ENCODE measurements around the gene PCSK9. TPM values are rescaled to one million over a fixed set of nuclear protein-coding genes. Genes with fewer than 3 reads are reported as not detected.

Gene PCSK9
- total RNA-seq, 1 experiment from 2014 or later: not detected

DNA sequence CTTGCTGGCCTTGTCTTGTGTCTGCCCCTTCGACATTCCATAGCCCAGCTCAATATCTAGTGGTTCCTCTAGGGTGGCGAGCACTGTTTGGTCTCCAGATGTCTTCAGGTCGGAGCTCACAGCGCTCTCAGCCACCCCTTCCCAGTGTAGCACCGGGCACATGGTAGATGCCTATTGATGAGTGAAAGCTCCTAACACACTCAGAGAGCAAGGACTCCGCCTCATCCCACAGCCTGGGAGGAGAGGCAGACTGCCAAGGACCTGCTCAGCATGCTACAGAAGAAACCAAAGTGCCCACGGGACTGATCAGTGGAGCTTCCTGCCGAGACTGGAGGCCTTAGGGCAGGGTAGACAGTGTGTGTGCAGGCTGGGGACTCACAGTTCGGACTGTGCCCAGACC lies 10.9 kb downstream of the PCSK9 start:
- Histone ChIP-seq H3K27me3 (ENCODE audit: low read length) (no peaks in the 10 kb centered on the region), H2AFZ (ENCODE audit: low read length) (no peak overlapping the region), H3K27ac (ENCODE audit: low read length) (no peak overlapping the region), H3K36me3 (ENCODE audit: insufficient read depth, low read length) (no peaks in the 10 kb centered on the region), H4K20me1 (ENCODE audit: insufficient read depth, low read depth, low read length) (no peaks in the 10 kb centered on the region), H3K9ac (ENCODE audit: low read length) (no peak overlapping the region), H3K9me3 (ENCODE audit: low read length) (no peaks in the 10 kb centered on the region), H3K4me1 (ENCODE audit: low read length) (no peaks in the 10 kb centered on the region), H3K4me3 (ENCODE audit: low read length) (no peak overlapping the region), H3K9me2 (replicated peaks; ENCODE audit: insufficient read depth, low read length) (no peaks in the 10 kb centered on the region), H3K79me2 (ENCODE audit: low read length) (no peaks in the 10 kb centered on the region), H3K4me2 (ENCODE audit: low read depth, low read length, poor library complexity, severe bottlenecking) (no peak overlapping the region)
- no peak for DNase-seq

DNA sequence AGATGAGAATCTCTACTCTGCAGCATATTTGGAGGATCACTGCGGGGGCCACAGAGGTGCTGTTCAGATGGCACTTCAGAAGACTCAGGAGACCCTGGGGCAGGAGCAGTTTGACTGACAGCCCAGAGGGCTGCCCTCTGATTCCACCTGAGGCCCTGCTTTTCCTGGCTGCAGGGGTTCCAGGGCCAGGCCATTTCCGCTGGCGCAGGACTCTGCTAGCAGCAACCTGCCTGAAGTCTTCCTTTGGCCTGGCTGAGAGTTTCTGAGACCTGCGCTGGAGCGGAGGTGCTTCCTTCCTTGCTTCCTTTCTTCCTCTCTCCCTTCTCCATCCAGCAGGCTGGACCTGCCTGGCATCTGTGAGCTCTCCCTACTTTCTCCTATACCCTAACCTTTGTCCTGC lies 11.8 kb downstream of the PCSK9 start:
- H3K27me3 ChIP-seq (ENCODE audit: low read length): no peaks in the 10 kb centered on the region
- H3K4me1 ChIP-seq (ENCODE audit: low read length): no peaks in the 10 kb centered on the region
- no peak overlapping the region for H3K4me2 ChIP-seq (ENCODE audit: low read depth, low read length, poor library complexity, severe bottlenecking)
- H3K36me3 ChIP-seq (ENCODE audit: insufficient read depth, low read length): no peaks in the 10 kb centered on the region
- DNase-seq: no peak
- no peaks in the 10 kb centered on the region for H3K79me2 ChIP-seq (ENCODE audit: low read length)
- H3K9me2 ChIP-seq (replicated peaks; ENCODE audit: insufficient read depth, low read length): no peaks in the 10 kb centered on the region
- H2AFZ ChIP-seq (ENCODE audit: low read length): no peak overlapping the region
- no peaks in the 10 kb centered on the region for H4K20me1 ChIP-seq (ENCODE audit: insufficient read depth, low read depth, low read length)
- H3K9ac ChIP-seq (ENCODE audit: low read length): no peak overlapping the region
- H3K4me3 ChIP-seq (ENCODE audit: low read length): no peak overlapping the region
- H3K27ac ChIP-seq (ENCODE audit: low read length): no peak overlapping the region
- H3K9me3 ChIP-seq (ENCODE audit: low read length): no peaks in the 10 kb centered on the region

DNA sequence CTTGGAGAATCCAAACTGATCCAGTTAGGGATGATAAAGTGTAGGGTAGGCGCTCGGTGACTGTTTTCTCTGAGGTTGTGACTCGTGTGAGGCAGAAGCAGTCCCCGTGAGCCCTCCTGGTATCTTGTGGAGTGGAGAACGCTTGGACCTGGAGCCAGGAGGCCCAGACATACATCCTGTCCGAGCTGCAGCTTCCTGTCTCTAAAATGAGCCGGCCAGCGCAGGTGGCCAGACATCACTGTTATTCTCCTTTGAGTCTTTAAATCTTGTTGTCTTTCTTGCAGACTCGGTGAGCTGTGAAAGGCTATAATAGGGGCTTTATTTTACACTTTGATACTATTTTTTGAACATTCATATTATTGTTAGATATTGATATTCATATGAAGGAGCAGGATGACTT lies 12.3 kb downstream of the PCSK9 start:
- Histone ChIP-seq H4K20me1 (ENCODE audit: insufficient read depth, low read depth, low read length) (no peaks in the 10 kb centered on the region), H3K9ac (ENCODE audit: low read length) (no peak overlapping the region), H3K9me2 (replicated peaks; ENCODE audit: insufficient read depth, low read length) (no peaks in the 10 kb centered on the region), H3K27me3 (ENCODE audit: low read length) (no peaks in the 10 kb centered on the region), H3K79me2 (ENCODE audit: low read length) (no peaks in the 10 kb centered on the region), H3K4me3 (ENCODE audit: low read length) (no peak overlapping the region), H3K9me3 (ENCODE audit: low read length) (no peaks in the 10 kb centered on the region), H3K36me3 (ENCODE audit: insufficient read depth, low read length) (no peaks in the 10 kb centered on the region), H2AFZ (ENCODE audit: low read length) (no peak overlapping the region), H3K27ac (ENCODE audit: low read length) (no peak overlapping the region), H3K4me2 (ENCODE audit: low read depth, low read length, poor library complexity, severe bottlenecking) (no peak overlapping the region), H3K4me1 (ENCODE audit: low read length) (no peaks in the 10 kb centered on the region)
- no peak for DNase-seq

DNA sequence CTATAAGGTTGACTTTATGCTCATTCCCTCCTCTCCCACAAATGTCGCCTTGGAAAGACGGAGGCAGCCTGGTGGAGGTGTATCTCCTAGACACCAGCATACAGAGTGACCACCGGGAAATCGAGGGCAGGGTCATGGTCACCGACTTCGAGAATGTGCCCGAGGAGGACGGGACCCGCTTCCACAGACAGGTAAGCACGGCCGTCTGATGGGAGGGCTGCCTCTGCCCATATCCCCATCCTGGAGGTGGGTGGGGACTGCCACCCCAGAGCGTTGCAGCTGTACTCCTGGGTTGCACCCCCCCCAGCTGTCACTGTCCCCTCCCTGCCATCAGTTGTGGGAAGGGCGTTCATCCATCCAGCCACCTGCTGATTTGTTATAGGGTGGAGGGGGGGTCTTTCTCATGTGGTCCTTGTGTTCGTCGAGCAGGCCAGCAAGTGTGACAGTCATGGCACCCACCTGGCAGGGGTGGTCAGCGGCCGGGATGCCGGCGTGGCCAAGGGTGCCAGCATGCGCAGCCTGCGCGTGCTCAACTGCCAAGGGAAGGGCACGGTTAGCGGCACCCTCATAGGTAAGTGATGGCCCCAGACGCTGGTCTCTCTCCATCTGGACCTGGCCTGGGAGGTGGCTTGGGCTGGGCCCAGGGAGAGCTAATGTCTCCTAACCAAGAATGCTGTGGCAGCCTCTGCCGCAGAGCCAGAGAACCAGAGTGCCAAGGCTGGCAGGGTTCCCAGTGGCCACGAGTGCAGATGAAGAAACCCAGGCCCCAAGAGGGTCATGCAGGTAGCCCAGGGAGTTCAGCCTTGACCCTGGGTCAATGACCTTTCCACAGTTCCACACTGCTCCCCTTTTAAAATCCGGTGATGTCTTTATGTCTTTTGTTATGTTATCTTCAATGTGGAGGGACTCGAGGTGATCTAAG lies 13.1 kb downstream of the PCSK9 start:
- Histone ChIP-seq H3K9me2 (replicated peaks; ENCODE audit: insufficient read depth, low read length) (no peaks in the 10 kb centered on the region), H3K9me3 (ENCODE audit: low read length) (no peaks in the 10 kb centered on the region), H3K4me2 (ENCODE audit: low read depth, low read length, poor library complexity, severe bottlenecking) (no peak overlapping the region), H3K36me3 (ENCODE audit: insufficient read depth, low read length) (no peaks in the 10 kb centered on the region), H3K4me3 (ENCODE audit: low read length) (no peak overlapping the region), H3K9ac (ENCODE audit: low read length) (no peak overlapping the region), H3K4me1 (ENCODE audit: low read length) (no peaks in the 10 kb centered on the region), H3K79me2 (ENCODE audit: low read length) (no peaks in the 10 kb centered on the region), H3K27me3 (ENCODE audit: low read length) (no peaks in the 10 kb centered on the region), H4K20me1 (ENCODE audit: insufficient read depth, low read depth, low read length) (no peaks in the 10 kb centered on the region), H2AFZ (ENCODE audit: low read length) (no peak overlapping the region), H3K27ac (ENCODE audit: low read length) (no peak overlapping the region)
- DNase-seq: no peak

DNA sequence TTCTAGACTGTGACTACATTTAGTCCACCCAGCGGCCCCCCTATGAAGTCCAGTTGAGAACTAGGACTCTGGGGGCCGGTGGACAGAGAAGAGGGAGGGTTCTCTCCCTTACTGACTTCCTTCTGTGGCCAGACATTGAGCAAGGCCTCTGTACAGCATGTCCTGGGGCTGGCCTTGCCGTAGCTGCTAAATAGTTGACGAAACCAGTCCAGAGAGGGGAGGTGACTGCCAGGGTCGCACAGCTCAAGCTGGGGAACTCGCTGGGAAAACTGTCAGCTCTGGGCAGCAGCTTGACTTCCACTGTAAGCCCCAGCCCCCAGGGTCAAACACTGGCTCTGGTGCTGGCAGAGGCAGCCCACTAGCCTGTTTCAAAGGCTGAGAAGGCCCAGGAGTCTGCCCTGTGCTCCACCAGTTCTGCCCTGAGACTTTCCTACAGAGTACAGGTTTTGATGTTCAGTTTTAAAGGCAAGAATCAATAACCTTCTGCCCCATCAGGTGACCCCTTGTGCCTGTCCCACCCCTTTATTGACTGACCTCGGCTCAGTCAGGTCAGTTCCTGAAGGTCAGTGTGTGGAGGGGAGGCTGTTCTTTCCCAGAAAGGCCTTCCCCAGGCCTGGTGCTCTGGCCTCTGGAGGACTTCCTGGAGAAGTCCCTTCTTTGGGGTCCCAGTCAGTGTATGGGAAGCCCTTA lies 14.1 kb downstream of the PCSK9 start:
- no peaks in the 10 kb centered on the region for H3K9me2 ChIP-seq (replicated peaks; ENCODE audit: insufficient read depth, low read length)
- H3K27ac ChIP-seq (ENCODE audit: low read length): no peak overlapping the region
- no peaks in the 10 kb centered on the region for H4K20me1 ChIP-seq (ENCODE audit: insufficient read depth, low read depth, low read length)
- no peaks in the 10 kb centered on the region for H3K27me3 ChIP-seq (ENCODE audit: low read length)
- no peak for DNase-seq
- H3K36me3 ChIP-seq (ENCODE audit: insufficient read depth, low read length): no peaks in the 10 kb centered on the region
- H3K4me2 ChIP-seq (ENCODE audit: low read depth, low read length, poor library complexity, severe bottlenecking): no peak overlapping the region
- H3K4me3 ChIP-seq (ENCODE audit: low read length): no peak overlapping the region
- no peaks in the 10 kb centered on the region for H3K9me3 ChIP-seq (ENCODE audit: low read length)
- no peak overlapping the region for H2AFZ ChIP-seq (ENCODE audit: low read length)
- H3K4me1 ChIP-seq (ENCODE audit: low read length): no peaks in the 10 kb centered on the region
- no peak overlapping the region for H3K9ac ChIP-seq (ENCODE audit: low read length)
- no peaks in the 10 kb centered on the region for H3K79me2 ChIP-seq (ENCODE audit: low read length)

DNA sequence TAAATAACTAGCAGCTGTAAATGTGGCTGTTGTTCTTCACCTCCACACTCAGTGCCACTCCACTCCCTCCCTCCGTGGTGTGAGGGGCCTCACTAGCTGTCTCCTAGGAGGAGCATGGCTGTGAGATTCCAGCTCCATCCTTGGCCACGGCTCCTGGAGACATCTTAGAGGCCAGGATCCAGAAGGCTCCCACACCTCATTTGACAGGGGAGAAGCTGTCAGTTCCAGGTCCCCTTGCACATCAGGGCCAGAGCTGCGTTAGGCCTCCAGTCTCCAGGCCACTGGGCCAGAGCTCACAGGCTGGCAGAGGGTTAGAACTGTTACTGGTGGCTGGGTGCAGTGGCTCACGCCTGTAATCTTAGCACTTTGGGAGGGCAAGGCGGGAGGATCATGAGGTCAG lies 15.0 kb downstream of the PCSK9 start:
- Histone ChIP-seq H3K9ac (ENCODE audit: low read length) (no peak overlapping the region), H3K36me3 (ENCODE audit: insufficient read depth, low read length) (no peaks in the 10 kb centered on the region), H3K27me3 (ENCODE audit: low read length) (no peaks in the 10 kb centered on the region), H3K4me1 (ENCODE audit: low read length) (no peaks in the 10 kb centered on the region), H3K27ac (ENCODE audit: low read length) (no peak overlapping the region), H3K4me2 (ENCODE audit: low read depth, low read length, poor library complexity, severe bottlenecking) (no peak overlapping the region), H3K9me2 (replicated peaks; ENCODE audit: insufficient read depth, low read length) (no peaks in the 10 kb centered on the region), H3K79me2 (ENCODE audit: low read length) (no peaks in the 10 kb centered on the region), H4K20me1 (ENCODE audit: insufficient read depth, low read depth, low read length) (no peaks in the 10 kb centered on the region), H3K9me3 (ENCODE audit: low read length) (no peaks in the 10 kb centered on the region), H3K4me3 (ENCODE audit: low read length) (no peak overlapping the region), H2AFZ (ENCODE audit: low read length) (no peak overlapping the region)
- DNase-seq: no peak

DNA sequence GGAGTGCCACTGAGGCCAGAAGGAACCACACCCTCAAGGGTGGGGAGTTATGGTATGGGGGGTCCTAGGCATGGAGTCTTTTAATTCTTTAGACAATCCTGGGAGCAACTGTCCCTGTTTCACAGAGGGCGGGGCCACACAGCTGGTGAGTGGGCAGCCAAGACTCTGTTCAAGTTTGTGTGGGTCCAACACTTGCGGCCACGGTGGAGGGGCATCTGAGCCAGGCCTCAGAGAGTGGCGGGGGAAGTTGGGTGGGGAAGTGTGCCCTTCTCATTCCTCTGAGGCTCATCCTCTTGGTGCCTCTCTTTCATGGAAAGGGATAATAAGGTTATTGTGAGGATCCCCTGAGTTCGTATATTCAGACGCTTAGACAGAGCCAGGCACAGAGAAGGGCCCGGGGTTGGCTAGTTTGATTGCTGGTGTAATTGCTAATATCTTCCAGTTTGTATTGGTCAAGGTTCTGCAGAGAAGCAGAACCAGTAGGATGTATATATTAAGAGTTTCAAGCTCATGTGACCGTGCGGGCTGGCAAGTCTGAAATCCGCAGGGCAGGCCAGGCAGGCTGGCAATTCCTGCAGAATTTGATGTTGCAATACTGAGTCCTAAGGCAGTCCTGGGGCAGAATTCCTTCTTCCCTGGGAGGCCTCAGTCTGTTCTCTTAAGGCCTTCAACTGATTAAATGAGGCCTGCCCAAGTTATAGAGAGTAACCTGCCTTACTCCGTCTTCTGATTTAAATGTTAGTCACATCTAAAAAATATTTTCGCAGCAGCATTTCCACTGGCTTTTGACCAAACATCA lies 15.9 kb downstream of the PCSK9 start:
- H3K27ac ChIP-seq (ENCODE audit: low read length): no peak overlapping the region
- no peak overlapping the region for H3K4me3 ChIP-seq (ENCODE audit: low read length)
- H4K20me1 ChIP-seq (ENCODE audit: insufficient read depth, low read depth, low read length): no peaks in the 10 kb centered on the region
- H3K9ac ChIP-seq (ENCODE audit: low read length): no peak overlapping the region
- H3K4me1 ChIP-seq (ENCODE audit: low read length): no peaks in the 10 kb centered on the region
- H3K27me3 ChIP-seq (ENCODE audit: low read length): no peaks in the 10 kb centered on the region
- no peak overlapping the region for H3K4me2 ChIP-seq (ENCODE audit: low read depth, low read length, poor library complexity, severe bottlenecking)
- no peaks in the 10 kb centered on the region for H3K9me2 ChIP-seq (replicated peaks; ENCODE audit: insufficient read depth, low read length)
- H3K79me2 ChIP-seq (ENCODE audit: low read length): no peaks in the 10 kb centered on the region
- no peaks in the 10 kb centered on the region for H3K9me3 ChIP-seq (ENCODE audit: low read length)
- DNase-seq: no peak
- no peak overlapping the region for H2AFZ ChIP-seq (ENCODE audit: low read length)
- H3K36me3 ChIP-seq (ENCODE audit: insufficient read depth, low read length): no peaks in the 10 kb centered on the region
